Endodermal cell (in vitro differentiated cells): ENCODE data around the gene KAZN. TPM values are rescaled to one million over a fixed set of nuclear protein-coding genes. Genes with fewer than 3 reads are reported as not detected.

Experiments
- DNase-seq: peaks from one replicate; pipeline ENCODE4 v3.0.0-alpha.2; 2017
- H3K27ac ChIP-seq: 2 replicates; pipeline ENCODE4 v1.5.1; 2013; ENCODE audit warnings: mild to moderate bottlenecking, low read depth, low read length, moderate library complexity
- H3K27me3 ChIP-seq: 2 replicates; pipeline ENCODE4 v1.6.1; 2013; ENCODE audit warnings: mild to moderate bottlenecking, low read length, moderate library complexity; ENCODE audit not compliant: insufficient read depth, control insufficient read depth, poor library complexity, severe bottlenecking
- H3K36me3 ChIP-seq: 2 replicates; pipeline ENCODE4 v1.7.0; 2013; ENCODE audit warnings: mild to moderate bottlenecking, low read length, moderate library complexity; ENCODE audit not compliant: control insufficient read depth, insufficient read depth
- H3K4me1 ChIP-seq: one replicate; pipeline ENCODE4 v1.7.0; 2013; ENCODE audit warnings: low read length; ENCODE audit not compliant: control insufficient read depth, insufficient read depth
- H3K4me3 ChIP-seq: 2 replicates; pipeline ENCODE4 v1.5.1; 2013; ENCODE audit warnings: mild to moderate bottlenecking, low read length, moderate library complexity
- H3K9ac ChIP-seq: 2 replicates; pipeline ENCODE4 v1.6.1; 2013; ENCODE audit warnings: mild to moderate bottlenecking, low read length, moderate library complexity; ENCODE audit not compliant: poor library complexity, severe bottlenecking; ENCODE audit errors: extremely low read depth
- H3K9me3 ChIP-seq: 2 replicates; pipeline ENCODE4 v1.6.1; 2013; ENCODE audit warnings: mild to moderate bottlenecking, low read length, moderate library complexity; ENCODE audit not compliant: control insufficient read depth
- H3K27ac Mint-ChIP-seq: 2 replicates; pipeline ENCODE4 v1.8.0; 2020; ENCODE audit warnings: mixed read lengths
- H3K27me3 Mint-ChIP-seq: 2 replicates; pipeline ENCODE4 v1.8.0; 2021; ENCODE audit warnings: mild to moderate bottlenecking, mixed read lengths; ENCODE audit not compliant: insufficient read depth
- H3K36me3 Mint-ChIP-seq: 2 replicates; pipeline ENCODE4 v1.8.0; 2020; ENCODE audit warnings: low read depth, mixed read lengths
- H3K4me1 Mint-ChIP-seq: 2 replicates; pipeline ENCODE4 v1.8.0; 2020; ENCODE audit warnings: mixed read lengths
- H3K4me3 Mint-ChIP-seq: 2 replicates; pipeline ENCODE4 v1.8.0; 2020; ENCODE audit warnings: mild to moderate bottlenecking, moderate library complexity, mixed read lengths
- H3K9me3 Mint-ChIP-seq: 2 replicates; pipeline ENCODE4 v1.8.0; 2020; ENCODE audit warnings: mild to moderate bottlenecking, mixed read lengths
- CTCF ChIP-seq: fragments of 200-600 bp; sonication (generic); conservative IDR thresholded peaks from 2 replicates; pipeline ENCODE4 v1.5.0; 2021; ENCODE audit warnings: antibody characterized with exemption, mild to moderate bottlenecking
- WGBS, 2 experiments: methylation state at CpG; one replicate each; pipeline versions ENCODE4 v1.1.5 to v1.1.7; 2013; ENCODE audit warnings: missing lambda C conversion rate in 2 of 2, mixed read lengths in 1 of 2; ENCODE audit not compliant: insufficient coverage in 1 of 2, insufficient read length in 1 of 2; 5-methylcytosine and 5-hydroxymethylcytosine counted together
- total RNA-seq, 2 donors: library from RNA; stranded (reverse); fragmentation: NEBNext Ultra II Directional in 1 of 2; extraction: Animal tissue kit (Norgen Biotek cat#: 25700) in 1 of 2; gene quantifications; 2 replicates in 1 of 2; 3 replicates in 1 of 2; pipeline ENCODE4 v1.2.1, GENCODE V29; 2021

The KAZN gene
- total RNA-seq, 2 donors from 2014 or later, result 12.4 to 13.9 TPM

DNA sequence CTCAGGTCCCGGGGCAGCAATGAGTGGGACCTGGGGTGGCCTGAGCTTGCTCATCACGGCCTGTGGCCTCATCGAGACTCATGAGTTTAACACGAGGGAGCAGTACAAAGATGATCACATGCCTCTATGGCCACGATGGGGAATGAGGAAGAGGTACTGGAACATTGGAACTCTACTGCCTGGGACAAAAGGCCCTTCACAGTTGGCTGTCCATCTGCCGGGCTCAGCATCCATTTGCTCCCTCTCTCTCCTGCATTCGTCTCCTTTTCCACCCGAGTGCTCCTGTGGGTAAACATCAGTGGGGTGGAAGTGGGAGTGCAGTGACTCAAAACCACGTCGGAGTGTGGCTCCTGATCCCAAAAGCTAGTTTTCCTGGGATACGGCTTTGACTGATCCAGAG lies 124.9 kb downstream of the KAZN start:
- TF ChIP-seq CTCF, result no peak
- no peak overlapping the region for H3K4me3 ChIP-seq

DNA sequence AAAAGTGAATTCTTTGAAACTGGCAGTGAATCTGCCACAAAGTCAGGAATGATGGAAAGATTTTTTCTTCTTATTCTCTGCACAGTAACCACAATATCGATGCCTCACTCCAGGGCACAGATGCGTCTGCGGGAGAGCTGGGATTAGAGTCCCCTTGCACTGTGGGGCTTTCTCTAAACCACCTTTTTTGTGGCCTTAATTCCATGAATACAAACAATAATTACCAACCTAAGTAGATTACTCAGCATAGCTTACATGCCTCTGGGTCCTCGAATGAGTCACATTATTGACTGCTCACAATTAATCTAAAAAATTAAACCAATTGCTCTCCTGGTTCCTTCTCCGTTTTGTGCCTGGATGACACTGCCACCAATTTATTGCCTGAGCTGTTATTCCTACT lies 125.8 kb downstream of the KAZN start:
- TF ChIP-seq CTCF, result no peak
- H3K27me3 ChIP-seq, result no peaks in the 10 kb centered on the region
- no peak overlapping the region for H3K27ac ChIP-seq
- 86 to 88% methylated on average over 5 of the region's 5 CpGs for WGBS, 2 experiments
- Mint-ChIP-seq H3K27ac (no peak overlapping the region), H3K27me3 (no peaks in the 10 kb centered on the region), H3K4me1 (peaks cover 33% of the 10 kb centered on the region), H3K4me3 (no peak overlapping the region), H3K9me3 (no peaks in the 10 kb centered on the region), H3K36me3 (peaks cover 2% of the 10 kb centered on the region)
- H3K4me1 ChIP-seq, result peaks cover 3% of the 10 kb centered on the region
- H3K9ac ChIP-seq, result no peak overlapping the region
- no peak for DNase-seq
- H3K9me3 ChIP-seq, result no peaks in the 10 kb centered on the region
- H3K36me3 ChIP-seq, result no peaks in the 10 kb centered on the region
- H3K4me3 ChIP-seq, result no peak overlapping the region

More for the DNA sequence above, 124.9 kb downstream of the KAZN start:
- Histone ChIP-seq H3K27me3 (no peaks in the 10 kb centered on the region), H3K27ac (no peak overlapping the region), H3K4me1 (peaks cover 3% of the 10 kb centered on the region), H3K9me3 (no peaks in the 10 kb centered on the region), H3K36me3 (no peaks in the 10 kb centered on the region), H3K9ac (no peak overlapping the region)
- Mint-ChIP-seq H3K27ac (no peak overlapping the region), H3K36me3 (peaks cover 2% of the 10 kb centered on the region), H3K4me3 (no peak overlapping the region), H3K27me3 (no peaks in the 10 kb centered on the region), H3K9me3 (no peaks in the 10 kb centered on the region), H3K4me1 (peaks cover 27% of the 10 kb centered on the region)
- 83 to 86% methylated on average over 11 of the region's 11 CpGs for WGBS, 2 experiments
- DNase-seq, result no peak

DNA sequence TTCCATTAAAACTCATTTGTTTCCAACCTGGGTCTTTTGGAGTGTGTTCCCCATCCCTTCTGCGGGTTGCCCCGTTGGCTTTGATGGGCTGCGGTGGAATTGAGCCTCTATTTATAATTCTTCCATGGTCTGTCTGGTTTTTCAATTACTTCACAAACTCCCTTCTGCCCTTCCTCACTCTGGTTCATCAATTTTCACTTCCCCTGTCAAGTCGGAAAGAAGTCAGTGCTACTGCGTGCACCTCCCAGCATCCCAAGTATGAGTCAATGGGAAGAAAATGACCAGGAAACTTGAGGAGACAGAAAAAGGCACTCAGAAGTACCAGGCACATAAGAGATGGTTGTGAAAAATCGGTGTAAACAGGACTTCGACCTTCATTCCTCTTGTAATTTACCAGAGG lies 126.2 kb downstream of the KAZN start:
- WGBS, 2 experiments, result 88 to 92% methylated on average over 6 to 7 of the region's 7 CpGs
- Mint-ChIP-seq H3K4me1 (peaks cover 38% of the 10 kb centered on the region), H3K27ac (no peak overlapping the region), H3K27me3 (no peaks in the 10 kb centered on the region), H3K36me3 (peaks cover 2% of the 10 kb centered on the region), H3K4me3 (no peak overlapping the region), H3K9me3 (no peaks in the 10 kb centered on the region)
- no peaks in the 10 kb centered on the region for H3K9me3 ChIP-seq
- no peak overlapping the region for H3K27ac ChIP-seq
- no peak overlapping the region for H3K4me3 ChIP-seq
- peaks cover 3% of the 10 kb centered on the region for H3K4me1 ChIP-seq
- DNase-seq, result no peak
- H3K36me3 ChIP-seq, result no peaks in the 10 kb centered on the region
- no peak for TF ChIP-seq CTCF
- H3K27me3 ChIP-seq, result no peaks in the 10 kb centered on the region
- no peak overlapping the region for H3K9ac ChIP-seq
